NCI-H82 treated with DMSO at 0.1 percent for 48 hours (cell line): Measurements from ENCODE around the gene SCIN.
"Not testable (repeated sequence)": the region's sequence is repeated elsewhere in the genome, so short reads cannot be mapped to it uniquely, and the experiment has no call there.

Experiments
- DNase-seq: peaks from one replicate; lab custom pipeline; 2025; ENCODE audit not compliant: unreplicated experiment; lab: John Stamatoyannopoulos, UW

The SCIN gene

GRCh38 chr7:12610899-12611298, 40.4 kb downstream of the SCIN start:
- no peak for DNase-seq

- DNase-seq, result no peak
Observed at GRCh38 chr7:12612622-12613021, 42.1 kb downstream of the SCIN start.

GRCh38 chr7:12619461-12620069, 49.0 kb downstream of the SCIN start:
- no peak for DNase-seq

GRCh38 chr7:12620371-12620770, 49.9 kb downstream of the SCIN start:
- DNase-seq, result no peak

GRCh38 chr7:12623223-12623622, 52.7 kb downstream of the SCIN start:
- no peak for DNase-seq

GRCh38 chr7:12623885-12624498, 53.5 kb downstream of the SCIN start:
- DNase-seq, result no peak

- DNase-seq, result no peak
Observed at GRCh38 chr7:12625836-12626235, 55.3 kb downstream of the SCIN start.

- no peak for DNase-seq
Observed at GRCh38 chr7:12629816-12630512, 59.4 kb downstream of the SCIN start.

- DNase-seq, result peak; percentile 94
Observed at GRCh38 chr7:12630513-12630819, 59.9 kb downstream of the SCIN start.

- no peak for DNase-seq
Observed at GRCh38 chr7:12633582-12633981, 63.1 kb downstream of the SCIN start.

GRCh38 chr7:12635830-12636229, 65.3 kb downstream of the SCIN start:
- no peak for DNase-seq

GRCh38 chr7:12637328-12637727, 66.8 kb downstream of the SCIN start:
- no peak for DNase-seq

- DNase-seq, result peak; percentile 91
Observed at GRCh38 chr7:12637819-12638592, 67.5 kb downstream of the SCIN start.

- DNase-seq, result peak; percentile 46
Observed at GRCh38 chr7:12638851-12639456, 68.4 kb downstream of the SCIN start.

GRCh38 chr7:12640299-12641096, 70.0 kb downstream of the SCIN start:
- DNase-seq, result no peak

GRCh38 chr7:12641196-12641595, 70.7 kb downstream of the SCIN start:
- DNase-seq, result no peak

- DNase-seq, result no peak
Observed at GRCh38 chr7:12642508-12642907, 72.0 kb downstream of the SCIN start.

GRCh38 chr7:12643001-12643643, 72.6 kb downstream of the SCIN start:
- DNase-seq, result no peak

- DNase-seq, result no peak
Observed at GRCh38 chr7:12643644-12644043, 73.1 kb downstream of the SCIN start.

GRCh38 chr7:12645212-12645611, 74.7 kb downstream of the SCIN start:
- not testable (repeated sequence) for DNase-seq
